IPS DF 6.9 (cell line): ENCODE results near the gene LRRC27.

Source experiments
- DNase-seq: peaks from one replicate; pipeline ENCODE4 v3.0.0-alpha.2; 2013; ENCODE audit warnings: low read depth, low spot score
- H3K27ac ChIP-seq: one replicate; pipeline ENCODE4 v1.5.1; 2013; ENCODE audit warnings: low read length, control low read depth
- H3K27me3 ChIP-seq: 2 replicates; pipeline ENCODE4 v1.6.1; 2013; ENCODE audit warnings: mild to moderate bottlenecking, low read length; ENCODE audit not compliant: control insufficient read depth, insufficient read depth
- H3K36me3 ChIP-seq: 2 replicates; pipeline ENCODE4 v1.6.1; 2013; ENCODE audit warnings: low read length; ENCODE audit not compliant: control insufficient read depth, insufficient read depth
- H3K4me1 ChIP-seq: 2 replicates; pipeline ENCODE4 v1.6.1; 2013; ENCODE audit warnings: low read length; ENCODE audit not compliant: control insufficient read depth, insufficient read depth
- H3K4me3 ChIP-seq: 2 replicates; pipeline ENCODE4 v1.5.1; 2013; ENCODE audit warnings: mild to moderate bottlenecking, low read length
- H3K9me3 ChIP-seq: 2 replicates; pipeline ENCODE4 v1.6.1; 2013; ENCODE audit warnings: low read length, inconsistent platforms; ENCODE audit not compliant: control insufficient read depth, insufficient read depth
- WGBS: extraction: QIAGEN DNeasy Blood & Tissue Kit; methylation state at CpG from one replicate; pipeline ENCODE4 v1.1.7; 2013; ENCODE audit warnings: mixed read lengths, missing lambda C conversion rate; ENCODE audit not compliant: insufficient read length, insufficient coverage; 5-methylcytosine and 5-hydroxymethylcytosine counted together

LRRC27 gene

GRCh38 chr10:132404169-132404880 is 72.3 kb downstream of the LRRC27 start:
- no CpG with 5 or more reads among the region's 32 CpGs for WGBS
- H3K36me3 ChIP-seq: peaks cover 9% of the 10 kb centered on the region
- no peak for DNase-seq

GRCh38 chr10:132404911-132405462 is 73.0 kb downstream of the LRRC27 start:
- H3K27ac ChIP-seq: no peak overlapping the region

More at GRCh38 chr10:132404169-132404880, 72.3 kb downstream of the LRRC27 start:
- Histone ChIP-seq H3K9me3 (no peaks in the 10 kb centered on the region), H3K27me3 (no peaks in the 10 kb centered on the region), H3K4me1 (peaks cover 24% of the 10 kb centered on the region), H3K27ac (no peak overlapping the region), H3K4me3 (no peak overlapping the region)

DNA sequence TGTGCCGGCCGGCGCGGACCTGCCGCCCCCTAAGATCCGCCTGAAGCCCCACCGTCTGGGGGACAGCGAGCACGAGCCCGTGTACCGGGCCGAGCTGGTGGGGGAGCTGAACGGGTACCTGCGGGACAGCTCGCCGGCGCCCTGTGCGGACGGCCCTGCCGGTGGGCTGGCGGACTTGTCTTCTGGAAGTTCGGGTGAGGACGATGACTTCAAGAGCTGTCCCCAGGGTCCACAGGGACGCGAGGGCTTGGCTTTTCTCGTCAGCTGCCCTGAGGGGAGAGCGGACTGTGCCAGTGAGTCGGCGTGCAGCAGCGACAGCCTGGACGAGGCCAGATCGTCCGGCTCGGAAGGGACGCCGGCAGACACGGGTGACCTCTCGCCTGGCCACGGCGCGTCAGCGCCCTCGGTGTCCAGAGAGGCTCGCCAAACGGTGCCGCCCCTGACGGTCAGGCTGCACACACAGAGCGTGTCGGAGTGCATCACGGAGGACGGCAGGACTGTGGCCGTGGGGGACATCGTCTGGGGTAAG is 73.5 kb downstream of the LRRC27 start:
- DNase-seq: no peak
- Histone ChIP-seq H3K4me3 (no peak overlapping the region; the same call in 1 of the 2 replicates), H3K27ac (no peak overlapping the region), H3K27me3 (no peaks in the 10 kb centered on the region), H3K4me1 (peaks cover 25% of the 10 kb centered on the region), H3K9me3 (no peaks in the 10 kb centered on the region), H3K36me3 (peaks cover 9% of the 10 kb centered on the region)
- WGBS: no CpG with 5 or more reads among the region's 53 CpGs

More at GRCh38 chr10:132404911-132405462, 73.0 kb downstream of the LRRC27 start:
- no peak for DNase-seq
- Histone ChIP-seq H3K4me3 (no peak overlapping the region), H3K9me3 (no peaks in the 10 kb centered on the region), H3K36me3 (peaks cover 9% of the 10 kb centered on the region), H3K4me1 (peaks cover 25% of the 10 kb centered on the region), H3K27me3 (no peaks in the 10 kb centered on the region)
- WGBS: no CpG with 5 or more reads among the region's 54 CpGs

DNA sequence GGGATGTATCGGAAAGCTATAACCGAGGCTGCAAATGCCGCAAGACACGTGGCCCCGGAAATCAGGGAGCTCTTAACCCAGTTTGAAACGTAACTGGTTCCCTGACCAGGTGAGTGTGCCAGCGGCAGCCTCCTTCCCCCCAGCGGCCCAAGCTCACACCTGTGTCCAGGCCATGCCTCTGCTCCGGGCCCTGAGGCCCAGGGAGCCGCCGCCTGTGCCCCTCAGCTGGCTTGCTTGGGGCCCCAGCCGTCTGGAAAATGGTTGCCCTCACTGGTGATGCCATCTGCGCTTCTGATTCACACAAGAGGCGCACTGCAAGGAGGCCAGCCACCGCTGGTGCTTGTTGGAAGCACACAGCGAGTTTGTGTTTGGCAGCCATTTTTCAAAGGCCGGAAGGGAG is 74.2 kb downstream of the LRRC27 start:
- Histone ChIP-seq H3K27ac (no peak overlapping the region), H3K4me3 (no peak overlapping the region), H3K9me3 (no peaks in the 10 kb centered on the region), H3K27me3 (no peaks in the 10 kb centered on the region), H3K36me3 (peaks cover 9% of the 10 kb centered on the region), H3K4me1 (peaks cover 24% of the 10 kb centered on the region)
- no CpG with 5 or more reads among the region's 17 CpGs for WGBS
- DNase-seq: no peak

- Histone ChIP-seq H3K27ac (no peak overlapping the region), H3K9me3 (no peaks in the 10 kb centered on the region), H3K4me3 (no peak overlapping the region), H3K36me3 (peaks cover 9% of the 10 kb centered on the region), H3K27me3 (no peaks in the 10 kb centered on the region), H3K4me1 (peaks cover 24% of the 10 kb centered on the region)
- no CpG with 5 or more reads among the region's 16 CpGs for WGBS
- no peak for DNase-seq
Observed at GRCh38 chr10:132406750-132407149, 74.8 kb downstream of the LRRC27 start.

GRCh38 chr10:132407243-132407746 is 75.3 kb downstream of the LRRC27 start:
- H3K4me1 ChIP-seq: peaks cover 26% of the 10 kb centered on the region
- H3K36me3 ChIP-seq: peaks cover 9% of the 10 kb centered on the region
- no peaks in the 10 kb centered on the region for H3K27me3 ChIP-seq
- H3K4me3 ChIP-seq: no peak overlapping the region
- H3K27ac ChIP-seq: no peak overlapping the region
- WGBS: no CpG with 5 or more reads among the region's 12 CpGs
- DNase-seq: no peak
- no peaks in the 10 kb centered on the region for H3K9me3 ChIP-seq

- H3K9me3 ChIP-seq: no peaks in the 10 kb centered on the region
- DNase-seq: no peak
- peaks cover 29% of the 10 kb centered on the region for H3K4me1 ChIP-seq
- no CpG with 5 or more reads among the region's 17 CpGs for WGBS
- H3K4me3 ChIP-seq: no peak overlapping the region
- no peak overlapping the region for H3K27ac ChIP-seq
- peaks cover 9% of the 10 kb centered on the region for H3K36me3 ChIP-seq
- no peaks in the 10 kb centered on the region for H3K27me3 ChIP-seq
Observed at GRCh38 chr10:132407846-132408278, 75.9 kb downstream of the LRRC27 start.

DNA sequence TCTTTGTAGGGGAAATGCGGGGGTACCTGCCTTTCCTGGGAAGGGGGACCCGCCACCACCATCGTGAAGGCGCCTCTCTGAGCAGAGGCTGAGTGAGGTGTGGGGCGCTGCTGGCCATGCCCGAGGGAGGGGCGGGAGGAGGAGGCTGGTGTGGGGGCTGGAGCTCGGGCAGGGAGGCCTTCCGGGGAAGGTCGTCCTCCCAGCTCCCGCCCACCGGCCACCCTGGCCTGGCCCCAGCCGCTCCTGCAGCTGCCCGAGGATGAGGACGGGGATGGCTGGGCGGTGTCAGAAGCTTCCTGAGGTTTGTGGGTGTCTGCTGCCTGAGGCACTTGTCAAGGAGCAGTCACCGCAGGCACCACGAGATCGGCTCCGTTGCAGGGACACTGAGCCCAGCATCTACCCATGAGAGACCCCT is 76.4 kb downstream of the LRRC27 start:
- H3K36me3 ChIP-seq: peaks cover 9% of the 10 kb centered on the region
- no peak overlapping the region for H3K27ac ChIP-seq
- no peak for DNase-seq
- peaks cover 29% of the 10 kb centered on the region for H3K4me1 ChIP-seq
- WGBS: no CpG with 5 or more reads among the region's 20 CpGs
- no peaks in the 10 kb centered on the region for H3K9me3 ChIP-seq
- H3K27me3 ChIP-seq: no peaks in the 10 kb centered on the region
- no peak overlapping the region for H3K4me3 ChIP-seq

GRCh38 chr10:132408823-132409666 is 77.1 kb downstream of the LRRC27 start:
- Histone ChIP-seq H3K27me3 (no peaks in the 10 kb centered on the region), H3K9me3 (no peaks in the 10 kb centered on the region), H3K27ac (no peak overlapping the region), H3K4me3 (no peak overlapping the region), H3K4me1 (peaks cover 29% of the 10 kb centered on the region), H3K36me3 (peaks cover 9% of the 10 kb centered on the region)
- no peak for DNase-seq
- WGBS: no CpG with 5 or more reads among the region's 27 CpGs

DNA sequence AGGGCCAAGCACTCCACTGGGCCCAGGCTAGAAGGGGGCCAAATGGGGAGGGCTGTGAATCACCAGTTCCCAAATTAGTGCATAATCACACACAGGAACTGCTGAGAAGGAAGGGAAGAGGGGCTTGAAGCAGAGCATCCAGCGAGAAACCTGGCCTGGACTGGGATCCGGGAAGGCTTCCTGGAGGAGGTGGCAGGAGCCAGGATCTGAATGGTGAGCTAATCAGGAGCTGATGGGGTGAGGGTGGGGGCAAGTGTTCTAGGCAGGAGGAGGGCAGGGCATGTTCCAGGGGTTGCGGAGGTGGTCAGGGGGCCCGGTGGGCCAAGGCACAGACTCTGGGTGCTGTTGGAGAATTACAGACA is 77.7 kb downstream of the LRRC27 start:
- Histone ChIP-seq H3K27me3 (no peaks in the 10 kb centered on the region), H3K4me3 (no peak overlapping the region), H3K36me3 (peaks cover 9% of the 10 kb centered on the region), H3K9me3 (no peaks in the 10 kb centered on the region), H3K4me1 (peaks cover 29% of the 10 kb centered on the region), H3K27ac (no peak overlapping the region)
- no peak for DNase-seq
- WGBS: no CpG with 5 or more reads among the region's 4 CpGs
